Endothelial cell of umbilical vein (primary cell): ENCODE measurements around the gene PIK3R1.

Source experiments
- EZH2 ChIP-seq: IDR thresholded peaks from 2 replicates; pipeline ENCODE4 v1.6.1; 2012; ENCODE audit warnings: borderline replicate concordance, low read depth, mild to moderate bottlenecking, moderate library complexity, low read length, inconsistent platforms; ENCODE audit not compliant: severe bottlenecking
- GATA2 ChIP-seq: IDR thresholded peaks from 2 replicates; pipeline ENCODE4 v1.7.0; 2011; ENCODE audit warnings: low read depth, mild to moderate bottlenecking, moderate library complexity, mixed read lengths, low read length; ENCODE audit not compliant: insufficient read length, insufficient read depth
- MYC ChIP-seq: IDR thresholded peaks from one replicate; pipeline ENCODE4 v1.6.1; 2011; ENCODE audit warnings: mild to moderate bottlenecking, low read depth, low read length
- POLR2A ChIP-seq: IDR thresholded peaks from 2 replicates; pipeline ENCODE4 v1.6.1; 2012; ENCODE audit warnings: low read depth, mild to moderate bottlenecking, control low read depth, low read length
- POLR2AphosphoS5 ChIP-seq: IDR thresholded peaks from 2 replicates; pipeline ENCODE4 v1.6.1; 2012; ENCODE audit warnings: low read depth, mild to moderate bottlenecking, control low read depth, low read length, moderate library complexity; ENCODE audit not compliant: insufficient read depth
- TF ChIP-seq, protein P1 (sequence below), 2 donors: IDR thresholded peaks; 1 replicate in 1 of 2; 2 replicates in 1 of 2; pipeline ENCODE4 v1.5.1; 2011; ENCODE audit warnings: low read length in 2 of 2, mild to moderate bottlenecking in 2 of 2, moderate library complexity in 2 of 2, control low read depth in 1 of 2, inconsistent platforms in 1 of 2, low read depth in 1 of 2; ENCODE audit not compliant: insufficient read depth in 1 of 2; ENCODE audit errors: extremely low read depth in 1 of 2
- TF ChIP-seq, protein P2 (sequence below): IDR thresholded peaks from 2 replicates; pipeline ENCODE4 v1.6.1; 2011; ENCODE audit not compliant: insufficient read depth, insufficient read length

DNA sequence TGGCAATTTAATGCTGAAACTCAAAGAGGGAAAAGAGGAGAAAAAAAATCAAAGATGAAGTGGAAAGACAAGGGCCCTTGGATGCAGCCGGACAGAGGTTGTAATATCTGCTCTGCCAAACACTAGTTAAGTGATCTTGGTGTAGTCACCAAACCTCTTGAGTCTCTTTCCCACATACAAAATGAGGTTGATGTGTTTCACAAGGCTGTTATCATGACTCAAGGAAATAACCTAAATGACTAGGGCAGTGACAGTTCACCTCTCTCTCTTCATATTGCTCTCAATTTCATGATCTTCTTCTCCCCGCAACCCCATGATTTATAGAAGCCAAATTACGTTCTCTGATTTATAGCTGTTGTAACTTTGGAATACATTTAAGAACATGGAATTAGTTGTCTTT lies 44.9 kb downstream of the PIK3R1 start:
- no peak for TF ChIP-seq POLR2A
- no peak for TF ChIP-seq EZH2
- TF ChIP-seq, protein P1, sequence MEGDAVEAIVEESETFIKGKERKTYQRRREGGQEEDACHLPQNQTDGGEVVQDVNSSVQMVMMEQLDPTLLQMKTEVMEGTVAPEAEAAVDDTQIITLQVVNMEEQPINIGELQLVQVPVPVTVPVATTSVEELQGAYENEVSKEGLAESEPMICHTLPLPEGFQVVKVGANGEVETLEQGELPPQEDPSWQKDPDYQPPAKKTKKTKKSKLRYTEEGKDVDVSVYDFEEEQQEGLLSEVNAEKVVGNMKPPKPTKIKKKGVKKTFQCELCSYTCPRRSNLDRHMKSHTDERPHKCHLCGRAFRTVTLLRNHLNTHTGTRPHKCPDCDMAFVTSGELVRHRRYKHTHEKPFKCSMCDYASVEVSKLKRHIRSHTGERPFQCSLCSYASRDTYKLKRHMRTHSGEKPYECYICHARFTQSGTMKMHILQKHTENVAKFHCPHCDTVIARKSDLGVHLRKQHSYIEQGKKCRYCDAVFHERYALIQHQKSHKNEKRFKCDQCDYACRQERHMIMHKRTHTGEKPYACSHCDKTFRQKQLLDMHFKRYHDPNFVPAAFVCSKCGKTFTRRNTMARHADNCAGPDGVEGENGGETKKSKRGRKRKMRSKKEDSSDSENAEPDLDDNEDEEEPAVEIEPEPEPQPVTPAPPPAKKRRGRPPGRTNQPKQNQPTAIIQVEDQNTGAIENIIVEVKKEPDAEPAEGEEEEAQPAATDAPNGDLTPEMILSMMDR (IDR thresholded peaks at IDR 0.05; ENCODE audit: extremely low read depth in 1 of 2, insufficient read depth in 1 of 2, low read depth in 1 of 2, low read length in 2 of 2) = no peak
- TF ChIP-seq, protein P2, sequence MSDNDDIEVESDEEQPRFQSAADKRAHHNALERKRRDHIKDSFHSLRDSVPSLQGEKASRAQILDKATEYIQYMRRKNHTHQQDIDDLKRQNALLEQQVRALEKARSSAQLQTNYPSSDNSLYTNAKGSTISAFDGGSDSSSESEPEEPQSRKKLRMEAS = no peak
- TF ChIP-seq POLR2AphosphoS5 = no peak
- no peak for TF ChIP-seq MYC
- no peak for TF ChIP-seq GATA2
